MCF 10A (cell line): ENCODE measurements around the gene CALML6. TPM values are rescaled to one million over a fixed set of nuclear protein-coding genes. Genes with fewer than 3 reads are reported as not detected.

Experiments
- BruUV-seq: library from RNA; stranded (reverse); fragments of 400-500 nt; replicated peaks from 2 replicates; lab custom pipeline; 2021; lab: Mats Ljungman, UMichigan
- CTCF ChIA-PET: fragments of 300-600 bp; sonication (Branson Sonifier 250); formaldehyde crosslinking; extraction: SDS; loops from one replicate; lab custom pipeline; 2021; ENCODE audit warnings: antibody characterized with exemption, inconsistent platforms; lab: Yijun Ruan, JAX
- POLR2A ChIA-PET: fragments of 300-600, 350-650 bp; sonication (Branson Sonifier 250); formaldehyde crosslinking; extraction: SDS; loops from one replicate; lab custom pipeline; 2020; ENCODE audit warnings: antibody characterized with exemption, inconsistent platforms; lab: Yijun Ruan, JAX
- DNase-seq: peaks from one replicate; pipeline ENCODE4 v3.0.0-alpha.2; 2018; ENCODE audit not compliant: unreplicated experiment
- H3K27ac Mint-ChIP-seq: one replicate; pipeline ENCODE4 v1.8.0; 2022; ENCODE audit warnings: mild to moderate bottlenecking, low read depth, mixed read lengths; ENCODE audit not compliant: unreplicated experiment
- H3K27me3 Mint-ChIP-seq: one replicate; pipeline ENCODE4 v1.8.0; 2022; ENCODE audit warnings: mixed read lengths; ENCODE audit not compliant: insufficient read depth, unreplicated experiment
- H3K36me3 Mint-ChIP-seq: one replicate; pipeline ENCODE4 v1.8.0; 2022; ENCODE audit warnings: mild to moderate bottlenecking, moderate library complexity, mixed read lengths; ENCODE audit not compliant: insufficient read depth, unreplicated experiment
- H3K4me1 Mint-ChIP-seq: one replicate; pipeline ENCODE4 v1.8.0; 2022; ENCODE audit warnings: mixed read lengths; ENCODE audit not compliant: insufficient read depth, unreplicated experiment
- H3K4me3 Mint-ChIP-seq: one replicate; pipeline ENCODE4 v1.8.0; 2022; ENCODE audit warnings: mild to moderate bottlenecking, moderate library complexity, mixed read lengths; ENCODE audit not compliant: unreplicated experiment
- H3K9me3 Mint-ChIP-seq: one replicate; pipeline ENCODE4 v1.8.0; 2022; ENCODE audit warnings: mixed read lengths; ENCODE audit not compliant: unreplicated experiment
- CTCF ChIP-seq: fragments of 200-600 bp; IDR thresholded peaks from one replicate; pipeline ENCODE4 v1.8.0; 2022; ENCODE audit warnings: antibody characterized with exemption, mild to moderate bottlenecking; ENCODE audit not compliant: unreplicated experiment
- intact Hi-C: fragments of 100-400 bp; cut with micrococcal nuclease; formaldehyde crosslinking; loops from 2 replicates; pipeline ENCODE4 v1.14.1; 2022
- total RNA-seq: library from RNA; stranded (reverse); gene quantifications from 2 replicates; pipeline ENCODE4 v1.2.3, GENCODE V29; 2022

Gene CALML6
- total RNA-seq, 1 experiment from 2014 or later = 1.7 TPM

GRCh38 chr1:1924849-1925248 is 9.8 kb downstream of the CALML6 start:
- no peak for DNase-seq
- ChIA-PET POLR2A (no interaction called here), CTCF (interaction anchor here (1.4 kb wide), 1 partner anchor 119 kb away, joined by 3 read pairs; no protein-coding TSS in a partner anchor)
- H3K9me3 Mint-ChIP-seq = no peaks in the 10 kb centered on the region
- H3K27me3 Mint-ChIP-seq = no peaks in the 10 kb centered on the region
- H3K36me3 Mint-ChIP-seq = peaks cover 7% of the 10 kb centered on the region
- no peak overlapping the region for H3K4me3 Mint-ChIP-seq
- no peak overlapping the region for H3K27ac Mint-ChIP-seq
- TF ChIP-seq CTCF = no peak
- H3K4me1 Mint-ChIP-seq = no peaks in the 10 kb centered on the region
- intact Hi-C loops = no loop called here
- BruUV-seq = no TSS peak

- H3K36me3 Mint-ChIP-seq = peaks cover 7% of the 10 kb centered on the region
These were observed 10.6 kb downstream of the CALML6 start for GRCh38 chr1:1925437-1926345.

GRCh38 chr1:1926346-1926811 is 11.3 kb downstream of the CALML6 start:
- CTCF ChIA-PET = interaction anchor here (0.5 to 1.4 kb wide), 2 partner anchors 17 to 118 kb away, joined by 3 read pairs; no protein-coding TSS in a partner anchor
- H3K4me1 Mint-ChIP-seq = no peaks in the 10 kb centered on the region
- intact Hi-C loops = no loop called here
- peaks cover 7% of the 10 kb centered on the region for H3K36me3 Mint-ChIP-seq
- POLR2A ChIA-PET = no interaction called here
- DNase-seq = no peak
- no peak overlapping the region for H3K4me3 Mint-ChIP-seq
- BruUV-seq = no TSS peak
- no peak overlapping the region for H3K27ac Mint-ChIP-seq
- no peaks in the 10 kb centered on the region for H3K9me3 Mint-ChIP-seq
- TF ChIP-seq CTCF = no peak
- H3K27me3 Mint-ChIP-seq = no peaks in the 10 kb centered on the region

More at GRCh38 chr1:1925437-1926345, 10.6 kb downstream of the CALML6 start:
- intact Hi-C loops = no loop called here
- POLR2A ChIA-PET = no interaction called here
- no peaks in the 10 kb centered on the region for H3K9me3 Mint-ChIP-seq
- no peak for DNase-seq
- H3K4me1 Mint-ChIP-seq = no peaks in the 10 kb centered on the region
- CTCF ChIA-PET = interaction anchor here (0.5 to 1.4 kb wide), 2 partner anchors 17 to 119 kb away, joined by 3 read pairs; no protein-coding TSS in a partner anchor
- H3K4me3 Mint-ChIP-seq = no peak overlapping the region
- no TSS peak for BruUV-seq
- no peak for TF ChIP-seq CTCF
- H3K27ac Mint-ChIP-seq = no peak overlapping the region
- H3K27me3 Mint-ChIP-seq = no peaks in the 10 kb centered on the region
